RWPE1 (cell line): ENCODE results near the gene TAGLN.

Experiments
- CTCF ChIA-PET: fragments of 350-600 bp; sonication (Branson Sonifier 250); formaldehyde crosslinking; extraction: SDS; loops from one replicate; lab custom pipeline; 2021; lab: Yijun Ruan, JAX
- POLR2A ChIA-PET: fragments of 400-600 bp; formaldehyde crosslinking; extraction: SDS; loops from one replicate; lab custom pipeline; 2020; ENCODE audit warnings: antibody characterized with exemption; ENCODE audit not compliant: low non-redundant PET; lab: Yijun Ruan, JAX
- DNase-seq: peaks from one replicate; pipeline ENCODE4 v3.0.0; 2012; ENCODE audit warnings: low spot score
- H3K27ac ChIP-seq: fragments of 450-650 bp; 2 replicates; pipeline ENCODE4 v1.5.1; 2017
- CTCF ChIP-seq: fragments of 450-650 bp; conservative IDR thresholded peaks from 2 replicates; pipeline ENCODE4 v1.5.1; 2017; ENCODE audit warnings: low read depth, mild to moderate bottlenecking

TAGLN gene

DNA sequence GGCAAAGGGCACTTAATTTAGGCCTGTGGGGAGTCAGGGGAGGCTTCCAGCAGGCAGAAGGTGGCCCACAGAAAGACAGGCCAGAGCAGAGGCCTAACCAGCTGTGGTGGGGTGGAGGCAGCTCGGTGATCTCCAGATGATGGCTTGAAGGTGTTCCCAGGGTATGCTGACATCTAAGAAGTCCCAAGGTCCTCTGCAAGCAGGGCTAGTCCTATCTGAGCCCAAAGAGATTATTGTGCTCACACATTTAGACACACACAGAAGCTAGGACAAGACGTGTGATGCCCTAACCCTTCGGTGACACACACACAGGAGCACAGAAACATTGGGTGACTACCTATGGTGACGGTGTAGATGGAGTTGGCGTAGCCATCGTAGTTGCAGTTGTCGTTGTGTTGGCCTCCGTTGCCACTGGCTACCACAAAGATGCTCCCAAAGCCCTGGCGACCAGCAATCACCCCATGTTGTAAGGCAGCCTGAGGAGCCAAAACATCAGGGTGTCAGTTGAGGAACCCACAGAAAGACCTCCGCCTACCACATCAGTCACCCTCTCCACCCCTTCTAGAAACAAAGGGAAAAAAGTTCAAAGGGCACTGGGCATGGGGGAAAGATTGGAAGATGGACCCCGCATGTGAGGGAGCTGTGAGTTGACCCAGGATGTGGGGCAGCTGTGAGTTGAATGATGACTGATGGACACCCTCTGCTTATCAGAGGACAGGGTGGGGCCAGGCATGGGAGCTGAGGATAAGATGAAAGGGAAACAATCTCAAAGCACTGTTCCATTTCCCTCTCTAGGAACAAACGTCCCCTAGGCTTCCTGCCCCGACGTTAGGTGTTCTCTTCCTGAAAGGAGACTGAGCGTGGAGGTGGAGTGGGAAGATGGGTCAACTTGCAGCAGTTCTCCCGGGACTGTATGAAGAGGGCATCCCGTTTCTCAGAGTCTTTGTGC lies 24.8 kb downstream of the TAGLN start:
- H3K27ac ChIP-seq: no peak overlapping the region
- TF ChIP-seq CTCF: no peak
- no peak for DNase-seq
- ChIA-PET CTCF (no interaction called here), POLR2A (no interaction called here)

DNA sequence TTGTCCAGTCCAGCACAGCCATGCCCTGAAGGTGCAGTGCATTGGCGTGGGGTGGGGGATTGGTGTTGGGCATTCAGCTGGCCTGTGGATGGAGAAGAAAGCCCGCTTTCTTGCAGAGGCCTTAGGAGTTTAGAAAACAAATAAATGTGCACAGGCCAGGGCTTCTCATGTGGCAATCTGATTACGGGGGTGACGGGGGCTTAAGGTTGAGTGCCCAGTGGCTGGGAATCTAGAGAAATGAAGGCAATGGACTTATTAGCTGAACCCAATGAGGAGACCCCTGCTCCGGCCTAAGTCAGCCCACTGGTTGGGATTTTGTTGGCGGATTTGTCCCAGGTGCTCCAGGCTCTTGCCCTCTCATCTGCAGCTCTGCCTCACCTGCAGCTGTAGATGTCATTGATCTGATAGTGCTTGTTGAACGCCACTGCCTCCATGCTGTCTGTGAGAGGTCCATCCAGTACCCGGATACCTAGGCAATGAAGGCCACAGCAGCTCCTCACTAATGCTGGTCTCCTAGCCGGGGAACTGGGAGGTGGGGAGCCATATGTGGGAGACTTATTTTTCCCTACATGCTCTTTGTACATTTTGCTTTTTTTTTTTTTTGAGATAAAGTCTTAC lies 26.5 kb downstream of the TAGLN start:
- no peak for TF ChIP-seq CTCF
- ChIA-PET CTCF (interaction anchor here (0.6 to 2.0 kb wide), 5 partner anchors 9 to 534 kb away, joined by 4 to 12 read pairs (median 4); no protein-coding TSS in a partner anchor), POLR2A (interaction anchor here (0.7 kb wide), 1 partner anchor 163 kb away, joined by 6 read pairs; no protein-coding TSS in a partner anchor)
- H3K27ac ChIP-seq: no peak overlapping the region
- DNase-seq: no peak

GRCh38 chr11:117226388-117227385 lies 27.5 kb downstream of the TAGLN start:
- no peak overlapping the region for H3K27ac ChIP-seq
- ChIA-PET CTCF (interaction anchor here (0.6 to 2.0 kb wide), 15 partner anchors 10 to 720 kb away, joined by 3 to 12 read pairs (median 3); no protein-coding TSS in a partner anchor), POLR2A (interaction anchor here (0.5 kb wide), 1 partner anchor 117 kb away, joined by 4 read pairs; no protein-coding TSS in a partner anchor)
- DNase-seq: peak; percentile 62
- peak; percentile 81 for TF ChIP-seq CTCF

- no peak for DNase-seq
- CTCF ChIA-PET: interaction anchor here (0.6 to 1.4 kb wide), 2 partner anchors 48 to 496 kb away, joined by 3 to 4 read pairs; no protein-coding TSS in a partner anchor
- H3K27ac ChIP-seq: no peak overlapping the region
- no peak for TF ChIP-seq CTCF
- POLR2A ChIA-PET: no interaction called here
These were observed 28.9 kb downstream of the TAGLN start for GRCh38 chr11:117228091-117228490.

DNA sequence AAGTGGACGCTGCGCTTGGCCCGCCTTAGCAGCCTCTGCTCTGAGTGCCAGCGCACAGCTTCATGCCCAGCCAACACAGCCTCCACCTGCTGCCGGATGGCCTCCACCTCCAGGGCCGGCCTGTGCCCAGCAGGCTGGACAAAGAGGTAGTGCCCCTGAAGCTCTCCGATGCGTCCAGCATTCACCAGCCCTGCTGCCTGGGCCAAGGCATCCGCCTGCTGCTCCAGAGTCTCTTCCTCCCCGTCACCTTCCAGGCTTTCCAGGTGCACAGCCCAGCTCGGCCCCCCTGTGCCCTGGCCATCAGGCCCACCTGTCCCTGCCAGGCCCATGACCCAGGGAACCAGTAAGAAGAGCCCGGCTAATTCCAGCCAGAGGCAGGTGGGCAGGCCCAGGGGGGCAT lies 30.2 kb downstream of the TAGLN start:
- peak overlapping the region; percentile 4; the same call in 1 of the 2 replicates for H3K27ac ChIP-seq
- TF ChIP-seq CTCF: no peak
- POLR2A ChIA-PET: no interaction called here
- CTCF ChIA-PET: interaction anchor here (0.6 kb wide), 1 partner anchor 183 kb away, joined by 3 read pairs; no protein-coding TSS in a partner anchor
- no peak for DNase-seq
